ENCODE data around the gene RAD51C. TPM values are rescaled to one million over a fixed set of nuclear protein-coding genes. Genes with fewer than 3 reads are reported as not detected.

RAD51C gene
- total and polyA plus RNA-seq, 9 of the 15 experiments (the other 6 are each of a cell fraction or from before 2014, with no cell fraction given) = 93.9 to 341 (median 135) TPM

GRCh38 chr17:58679263-58680037, 13.0 kb upstream of the RAD51C start:
- POLR2A ChIA-PET = interaction anchor here (0.5 to 4.9 kb wide), 30 partner anchors 9 to 474 kb away, joined by 3 to 97 read pairs (median 4); partner anchors contain the start of genes RAD51C and TEX14
- Histone ChIP-seq H3K4me2 (ENCODE audit: insufficient read depth, low read length) (peak overlapping the region; percentile 47; the same call in 1 of the 2 replicates), H3K9ac (ENCODE audit: insufficient read depth in 1 of 2, low read depth in 2 of 2, low read length in 2 of 2) (peak overlapping the region in 1 of 2 experiments; percentile 80; a peak in 2 of 4 replicates), H2AFZ (ENCODE audit: low read depth, low read length) (peak overlapping the region; percentile 83), H4K20me1 (replicated peaks; ENCODE audit: control insufficient read depth, insufficient read depth, low read length) (no peaks in the 10 kb centered on the region), H3K27me3 (ENCODE audit: control insufficient read depth in 2 of 2, insufficient read depth in 2 of 2, low read length in 2 of 2) (no peaks in the 10 kb centered on the region), H3K4me1 (replicated peaks in 1 of 2; ENCODE audit: control insufficient read depth in 2 of 2, insufficient read depth in 2 of 2, low read length in 2 of 2) (peaks cover 0 to 3% of the 10 kb centered on the region in 2 experiments; a peak in 2 of 5 replicates), H3K27ac (ENCODE audit: extremely low read depth, low read depth, low read length) (peak overlapping the region; percentile 92), H3K79me2 (ENCODE audit: control insufficient read depth, insufficient read depth, low read length) (no peaks in the 10 kb centered on the region), H3K36me3 (ENCODE audit: control insufficient read depth, insufficient read depth, low read length) (no peaks in the 10 kb centered on the region), H3K9me3 (replicated peaks; ENCODE audit: control insufficient read depth, insufficient read depth, low read depth, low read length) (no peaks in the 10 kb centered on the region), H3K9me1 (ENCODE audit: control insufficient read depth, insufficient read depth, low read length) (no peaks in the 10 kb centered on the region), H3K4me3 (no peak overlapping the region)
- intact Hi-C loops (cut with micrococcal nuclease) = loop anchor here (1.0 to 10.0 kb wide), 5 partner anchors 12 to 161 kb away; no protein-coding TSS in a partner anchor
- CTCF ChIA-PET (ENCODE audit: low intra/inter-chr PET ratio) = no interaction called here
- DNase-seq (ENCODE audit: extremely low read depth in 1 of 4, low spot score in 3 of 4) (peak; percentile 62 to 93 (median 75)), FAIRE-seq (peak; percentile 89), ATAC-seq (peak; percentile 96)
- in situ Hi-C loops (cut with MboI) = loop anchor here (10.0 kb wide), 1 partner anchor 1245 kb away; no protein-coding TSS in a partner anchor
- TSS peak; percentile 100 for BruUV-seq (replicated peaks)
- 0% methylated on average over 12 of the region's 12 CpGs for WGBS (ENCODE audit: insufficient coverage, low coverage, missing lambda C conversion rate)
- TF ChIP-seq NELFE (IDR thresholded peaks at IDR 0.05; ENCODE audit: insufficient read depth, insufficient read length) = peak; percentile 92
- peak; percentile 90 for TF ChIP-seq NFIC (IDR thresholded peaks at IDR 0.05)
- TF ChIP-seq ESRRB (CRISPR knock-in tag; IDR thresholded peaks at IDR 0.05; ENCODE audit: borderline replicate concordance) = peak; percentile 100
- 0 out of 2 replicates have a peak, but pooled peaks have one; percentile 7 for TF ChIP-seq SMARCA5 (IDR thresholded peaks at IDR 0.05)
- no peak for TF ChIP-seq YBX1 (IDR thresholded peaks at IDR 0.05)
- peak; percentile 87 for TF ChIP-seq MEIS2 (IDR thresholded peaks at IDR 0.05; ENCODE audit: partially characterized antibody)
- no peak for TF ChIP-seq ZKSCAN3 (CRISPR knock-in tag; IDR thresholded peaks at IDR 0.05)
- TF ChIP-seq, protein P1, sequence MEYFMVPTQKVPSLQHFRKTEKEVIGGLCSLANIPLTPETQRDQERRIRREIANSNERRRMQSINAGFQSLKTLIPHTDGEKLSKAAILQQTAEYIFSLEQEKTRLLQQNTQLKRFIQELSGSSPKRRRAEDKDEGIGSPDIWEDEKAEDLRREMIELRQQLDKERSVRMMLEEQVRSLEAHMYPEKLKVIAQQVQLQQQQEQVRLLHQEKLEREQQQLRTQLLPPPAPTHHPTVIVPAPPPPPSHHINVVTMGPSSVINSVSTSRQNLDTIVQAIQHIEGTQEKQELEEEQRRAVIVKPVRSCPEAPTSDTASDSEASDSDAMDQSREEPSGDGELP (CRISPR knock-in tag; IDR thresholded peaks at IDR 0.05; ENCODE audit: borderline replicate concordance) = peak; percentile 45; the same call in 1 of the 2 replicates
- TF ChIP-seq, protein P2, sequence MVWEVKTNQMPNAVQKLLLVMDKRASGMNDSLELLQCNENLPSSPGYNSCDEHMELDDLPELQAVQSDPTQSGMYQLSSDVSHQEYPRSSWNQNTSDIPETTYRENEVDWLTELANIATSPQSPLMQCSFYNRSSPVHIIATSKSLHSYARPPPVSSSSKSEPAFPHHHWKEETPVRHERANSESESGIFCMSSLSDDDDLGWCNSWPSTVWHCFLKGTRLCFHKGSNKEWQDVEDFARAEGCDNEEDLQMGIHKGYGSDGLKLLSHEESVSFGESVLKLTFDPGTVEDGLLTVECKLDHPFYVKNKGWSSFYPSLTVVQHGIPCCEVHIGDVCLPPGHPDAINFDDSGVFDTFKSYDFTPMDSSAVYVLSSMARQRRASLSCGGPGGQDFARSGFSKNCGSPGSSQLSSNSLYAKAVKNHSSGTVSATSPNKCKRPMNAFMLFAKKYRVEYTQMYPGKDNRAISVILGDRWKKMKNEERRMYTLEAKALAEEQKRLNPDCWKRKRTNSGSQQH (CRISPR knock-in tag; IDR thresholded peaks at IDR 0.05) = peak; percentile 100
- peak; percentile 46; the same call in 1 of the 2 replicates for TF ChIP-seq ZFX (CRISPR knock-in tag; IDR thresholded peaks at IDR 0.05)
- TF ChIP-seq SETDB1 (IDR thresholded peaks at IDR 0.05; ENCODE audit: low read length) = peak; percentile 37
- peak; percentile 46; the same call in 1 of the 2 replicates for TF ChIP-seq ADNP (tag; IDR thresholded peaks at IDR 0.05)
- TF ChIP-seq POLR2A (conservative IDR thresholded peaks at IDR 0.05) = peak; percentile 100
- TF ChIP-seq, protein P3, sequence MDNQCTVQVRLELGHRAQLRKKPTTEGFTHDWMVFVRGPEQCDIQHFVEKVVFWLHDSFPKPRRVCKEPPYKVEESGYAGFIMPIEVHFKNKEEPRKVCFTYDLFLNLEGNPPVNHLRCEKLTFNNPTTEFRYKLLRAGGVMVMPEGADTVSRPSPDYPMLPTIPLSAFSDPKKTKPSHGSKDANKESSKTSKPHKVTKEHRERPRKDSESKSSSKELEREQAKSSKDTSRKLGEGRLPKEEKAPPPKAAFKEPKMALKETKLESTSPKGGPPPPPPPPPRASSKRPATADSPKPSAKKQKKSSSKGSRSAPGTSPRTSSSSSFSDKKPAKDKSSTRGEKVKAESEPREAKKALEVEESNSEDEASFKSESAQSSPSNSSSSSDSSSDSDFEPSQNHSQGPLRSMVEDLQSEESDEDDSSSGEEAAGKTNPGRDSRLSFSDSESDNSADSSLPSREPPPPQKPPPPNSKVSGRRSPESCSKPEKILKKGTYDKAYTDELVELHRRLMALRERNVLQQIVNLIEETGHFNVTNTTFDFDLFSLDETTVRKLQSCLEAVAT (IDR thresholded peaks at IDR 0.05) = peak; percentile 97 to 98
- TF ChIP-seq POLR2AphosphoS2 (IDR thresholded peaks at IDR 0.05; ENCODE audit: low read length) = peak; percentile 100
- TF ChIP-seq, protein P4, sequence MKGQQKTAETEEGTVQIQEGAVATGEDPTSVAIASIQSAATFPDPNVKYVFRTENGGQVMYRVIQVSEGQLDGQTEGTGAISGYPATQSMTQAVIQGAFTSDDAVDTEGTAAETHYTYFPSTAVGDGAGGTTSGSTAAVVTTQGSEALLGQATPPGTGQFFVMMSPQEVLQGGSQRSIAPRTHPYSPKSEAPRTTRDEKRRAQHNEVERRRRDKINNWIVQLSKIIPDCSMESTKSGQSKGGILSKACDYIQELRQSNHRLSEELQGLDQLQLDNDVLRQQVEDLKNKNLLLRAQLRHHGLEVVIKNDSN (CRISPR knock-in tag; IDR thresholded peaks at IDR 0.05) = no peak
- TF ChIP-seq CCNT2 (IDR thresholded peaks at IDR 0.05; ENCODE audit: borderline replicate concordance, extremely low read depth, insufficient read length, low read depth, low read length) = peak; percentile 97
- peak; percentile 82; the same call in 1 of the 2 replicates for TF ChIP-seq LEF1 (IDR thresholded peaks at IDR 0.05)

Data from K562 (cell line).